ENCODE data around the gene GNPTAB.

GNPTAB gene

DNA sequence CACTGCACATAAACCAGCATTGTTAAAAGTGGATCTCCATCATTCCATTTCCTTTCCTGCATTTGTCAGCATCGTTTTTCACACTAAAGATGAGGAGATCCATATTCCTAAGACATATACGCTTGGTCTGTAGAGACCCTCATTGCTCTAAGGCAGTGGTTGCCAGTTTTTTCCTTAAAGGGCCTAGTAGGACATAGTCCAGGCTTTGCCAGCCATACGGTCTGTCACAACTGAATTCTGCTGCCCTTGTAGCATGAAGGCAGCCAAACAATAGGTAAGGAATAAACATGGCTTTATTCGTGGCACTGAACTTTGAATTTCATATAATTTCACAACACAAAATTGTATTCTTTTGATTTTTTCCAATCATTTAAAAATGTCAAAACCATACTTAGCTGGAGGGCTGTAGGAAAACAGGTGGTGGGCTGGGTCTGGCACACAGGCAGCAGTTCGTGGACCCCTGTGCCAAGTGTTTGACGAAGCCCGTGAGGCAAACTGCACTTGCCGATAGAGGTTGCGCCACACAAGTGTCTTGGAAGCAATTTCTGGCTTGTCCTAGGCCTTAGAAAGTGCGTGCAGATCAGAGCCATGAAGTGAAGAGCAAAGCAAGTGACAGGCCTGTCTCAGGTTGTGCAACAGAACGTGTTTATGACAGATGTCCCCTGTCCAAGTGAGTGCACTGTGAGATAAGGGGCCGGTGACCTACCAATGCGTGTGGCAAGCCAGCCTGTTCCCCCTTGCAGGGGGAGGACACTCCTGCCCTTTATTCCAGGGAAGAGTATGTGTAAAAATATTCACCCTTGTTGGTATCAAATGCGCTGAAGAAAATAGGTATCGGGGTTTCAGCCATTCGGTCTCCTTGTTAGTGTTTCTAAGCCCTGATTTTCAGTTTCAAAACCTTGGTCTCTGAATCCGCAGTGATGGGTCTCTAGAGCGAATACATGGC lies 134.2 kb downstream of the GNPTAB start:
- no peak for DNase-seq (ENCODE audit: low read depth)

DNA sequence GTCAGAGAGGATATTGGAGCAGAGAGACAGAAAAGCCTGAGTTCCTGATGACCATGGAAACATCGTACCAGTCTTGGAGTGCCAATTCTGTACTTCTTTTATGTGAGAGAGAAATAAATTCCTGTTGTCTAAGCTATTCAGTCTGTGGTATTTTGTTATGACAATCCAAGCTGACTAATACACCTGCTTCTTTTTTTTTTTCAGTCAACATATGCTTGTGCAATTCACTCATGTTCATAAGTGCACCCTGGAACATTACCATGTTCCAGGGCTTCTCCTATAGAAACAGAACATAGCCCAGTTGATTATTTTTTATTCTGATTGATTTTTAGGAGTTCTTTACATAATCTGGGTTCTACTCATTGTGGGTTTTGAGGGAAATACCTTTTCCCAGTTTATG lies 135.1 kb downstream of the GNPTAB start:
- DNase-seq (ENCODE audit: low read depth): no peak
